GM12878 (cell line): ENCODE results near the gene CAMK2G. TPM values are rescaled to one million over a fixed set of nuclear protein-coding genes. Genes with fewer than 3 reads are reported as not detected.

Experiments
- ATAC-seq: fragments of 200-7000 bp; cut with Tn5 transposase; 3 replicates; pipeline ENCODE4 v1.9.1; 2020; ENCODE audit warnings: mild to moderate bottlenecking, moderate library complexity
- BruUV-seq: library from RNA; stranded (reverse); fragments of 400-500 nt; replicated peaks from 2 replicates; lab custom pipeline; 2021; lab: Mats Ljungman, UMichigan
- CTCF ChIA-PET: fragments of 300-600 bp; sonication (Branson Sonifier 250); formaldehyde crosslinking; extraction: SDS; loops from one replicate; lab custom pipeline; 2021; ENCODE audit warnings: inconsistent platforms; lab: Yijun Ruan, JAX
- POLR2A ChIA-PET: fragments of 350-600 bp; formaldehyde crosslinking; extraction: SDS; loops from one replicate; lab custom pipeline; 2021; ENCODE audit warnings: inconsistent platforms; lab: Charles Lee
- RAD21 ChIA-PET: fragments of 300-600 bp; sonication (Branson Sonifier 250); formaldehyde crosslinking; loops from one replicate; lab custom pipeline; 2023; ENCODE audit warnings: antibody characterized with exemption; ENCODE audit not compliant: unreplicated experiment; lab: Charles Lee
- SMC1A ChIA-PET: fragments of 300-600 bp; sonication (Branson Sonifier 250); formaldehyde crosslinking; loops from one replicate; lab custom pipeline; 2023; ENCODE audit not compliant: unreplicated experiment, uncharacterized antibody; lab: Charles Lee
- DNase-seq: peaks from one replicate; pipeline ENCODE4 v3.0.0-alpha.2; 2011; ENCODE audit warnings: low read depth, low spot score
- FAIRE-seq: peaks from 3 replicates; lab custom pipeline; 2011; peaks lifted over from hg19 to GRCh38; lab: Jason Lieb, UNC
- H2AFZ ChIP-seq: 2 replicates; pipeline ENCODE4 v1.6.0; 2011; ENCODE audit warnings: low read depth, low read length, control low read depth; ENCODE audit not compliant: control insufficient read depth
- H3K27ac ChIP-seq: 2 replicates; pipeline ENCODE4 v1.5.1; 2011; ENCODE audit warnings: control low read depth; ENCODE audit not compliant: control insufficient read depth, insufficient read depth
- H3K27me3 ChIP-seq, 2 experiments: replicated peaks in 1 of 2; 2 replicates each; pipeline versions ENCODE4 v1.6.0 to v1.6.1; 2011; ENCODE audit warnings: low read length in 1 of 2; ENCODE audit not compliant: control insufficient read depth in 2 of 2, insufficient read depth in 2 of 2
- H3K36me3 ChIP-seq, 2 experiments: 2 replicates each; pipeline ENCODE4 v1.5.1; 2011; ENCODE audit warnings: low read length in 1 of 2; ENCODE audit not compliant: control insufficient read depth in 2 of 2, insufficient read depth in 2 of 2
- H3K4me1 ChIP-seq: 2 replicates; pipeline ENCODE4 v1.6.1; 2011; ENCODE audit warnings: mild to moderate bottlenecking, low read length, moderate library complexity, mixed read lengths; ENCODE audit not compliant: control insufficient read depth, insufficient read depth
- H3K4me2 ChIP-seq: 2 replicates; pipeline ENCODE4 v1.6.0; 2011; ENCODE audit warnings: control low read depth; ENCODE audit not compliant: control insufficient read depth, insufficient read depth
- H3K4me3 ChIP-seq: fragments of 200-600 bp; sonication (generic); 2 replicates; pipeline ENCODE4 v1.5.1; 2016
- H3K79me2 ChIP-seq: 2 replicates; pipeline ENCODE4 v1.6.0; 2011; ENCODE audit warnings: low read length; ENCODE audit not compliant: control insufficient read depth, insufficient read depth
- H3K9ac ChIP-seq: 2 replicates; pipeline ENCODE4 v1.8.0; 2011; ENCODE audit warnings: low read length, control low read depth, mixed read lengths; ENCODE audit not compliant: control insufficient read depth, insufficient read depth
- H3K9me3 ChIP-seq: replicated peaks from 3 replicates; pipeline ENCODE4 v1.5.1; 2011; ENCODE audit warnings: mild to moderate bottlenecking, low read length; ENCODE audit not compliant: control insufficient read depth, insufficient read depth
- H4K20me1 ChIP-seq: 2 replicates; pipeline ENCODE4 v1.6.0; 2011; ENCODE audit not compliant: control insufficient read depth, insufficient read depth
- E2F8 ChIP-seq: fragments of 450-650 bp; IDR thresholded peaks from 2 replicates; pipeline ENCODE4 v1.6.1; 2018; ENCODE audit warnings: mild to moderate bottlenecking, low read depth, moderate library complexity; ENCODE audit not compliant: partially characterized antibody
- FOXK2 ChIP-seq: fragments of 450-650 bp; IDR thresholded peaks from 2 replicates; pipeline ENCODE4 v1.6.1; 2017; ENCODE audit warnings: mild to moderate bottlenecking, moderate library complexity
- HDAC2 ChIP-seq: fragments of 200-600 bp; sonication (generic); IDR thresholded peaks from 2 replicates; pipeline ENCODE4 v1.6.1; 2017
- IKZF1 ChIP-seq: fragments of 450-650 bp; conservative IDR thresholded peaks from 2 replicates; pipeline ENCODE4 v1.6.1; 2017; ENCODE audit warnings: antibody characterized with exemption, mild to moderate bottlenecking
- IKZF2 ChIP-seq, 2 experiments: fragments of 450-650 bp; IDR thresholded peaks; 2 replicates each; pipeline ENCODE4 v1.6.1; 2017; ENCODE audit warnings: mild to moderate bottlenecking in 2 of 2, moderate library complexity in 2 of 2
- KLF5 ChIP-seq: fragments of 450-650 bp; IDR thresholded peaks from 2 replicates; pipeline ENCODE4 v1.6.1; 2014; ENCODE audit warnings: mild to moderate bottlenecking; ENCODE audit not compliant: partially characterized antibody
- MTA3 ChIP-seq: IDR thresholded peaks from 2 replicates; pipeline ENCODE4 v1.6.1; 2012; ENCODE audit warnings: low read length, inconsistent platforms, borderline replicate concordance
- MYB ChIP-seq: fragments of 150-350 bp; IDR thresholded peaks from 2 replicates; pipeline ENCODE4 v1.6.1; 2014; ENCODE audit warnings: mild to moderate bottlenecking, low read depth, low read length, borderline replicate concordance
- MYC ChIP-seq: IDR thresholded peaks from 2 replicates; pipeline ENCODE4 v1.6.1; 2011; ENCODE audit warnings: mild to moderate bottlenecking, low read length, moderate library complexity, inconsistent platforms; ENCODE audit not compliant: insufficient read depth, insufficient replicate concordance, insufficient read length, severe bottlenecking
- NBN ChIP-seq: fragments of 450-650 bp; IDR thresholded peaks from 2 replicates; pipeline ENCODE4 v1.6.1; 2016
- RELA ChIP-seq: fragments of 450-650 bp; IDR thresholded peaks from 2 replicates; pipeline ENCODE4 v1.8.0; 2014; ENCODE audit warnings: borderline replicate concordance; ENCODE audit not compliant: partially characterized antibody
- REST ChIP-seq: IDR thresholded peaks from 2 replicates; pipeline ENCODE4 v1.6.1; 2012; ENCODE audit warnings: mild to moderate bottlenecking, low read depth, low read length
- SKIL ChIP-seq: fragments of 450-650 bp; IDR thresholded peaks from 2 replicates; pipeline ENCODE4 v1.6.1; 2017; ENCODE audit warnings: mild to moderate bottlenecking, low read depth, inconsistent platforms; ENCODE audit not compliant: poor library complexity, severe bottlenecking
- SRF ChIP-seq, 2 experiments: IDR thresholded peaks; 2 replicates each; pipeline ENCODE4 v1.6.1; 2011; ENCODE audit warnings: low read depth in 2 of 2, low read length in 2 of 2, mild to moderate bottlenecking in 1 of 2, moderate library complexity in 1 of 2
- WGBS: methylation state at CpG from one replicate; pipeline ENCODE4 v1.1.6; 2016; ENCODE audit warnings: low lambda C conversion rate; ENCODE audit not compliant: insufficient replicate concordance, insufficient coverage; ENCODE audit errors: missing lambda C conversion rate; 5-methylcytosine and 5-hydroxymethylcytosine counted together
- in situ Hi-C: fragments of 300-500 bp; cut with MboI; formaldehyde crosslinking; loops from 9 replicates; pipeline ENCODE4 v1.14.3; 2018; ENCODE audit warnings: mixed read lengths
- intact Hi-C: fragments of 100-400 bp; cut with micrococcal nuclease; formaldehyde crosslinking; loops from one replicate; pipeline ENCODE4 v1.14.2; 2022; ENCODE audit not compliant: unreplicated experiment
- polyA plus RNA-seq, 11 experiments: library from polyadenylated mRNA; depleted of rRNA in 4 of 11; unstranded in 6 of 11; stranded (reverse) in 5 of 11; fragments of >200 nt; fragmentation: Nextera tagmentation in 4 of 11; fragmentation: Illumina TruSeq in 1 of 11; extraction: Ambion mirVana in 4 of 11; extraction: Trizol in 1 of 11; gene quantifications; 1 replicate in 1 of 11; 2 replicates in 10 of 11; pipeline versions ENCODE4 v1.2.1 to v1.2.3, GENCODE V29; 2011 to 2016; ENCODE audit warnings: inconsistent platforms in 2 of 11, missing spikeins in 2 of 11, low read depth in 1 of 11
- total RNA-seq, 4 experiments: library from RNA; depleted of rRNA in 3 of 4; stranded (reverse); fragments of >200 nt in 3 of 4; fragmentation: Illumina TruSeq in 1 of 4; extraction: Trizol in 1 of 4; gene quantifications; 2 replicates each; pipeline versions ENCODE4 v1.2.1 to v1.2.3, GENCODE V29; 2013 to 2021

Gene CAMK2G
- total and polyA plus RNA-seq, 10 of the 15 experiments (the other 5 are each of a cell fraction or from before 2014, with no cell fraction given): 5.5 to 24.3 (median 16.9) TPM

- 91% methylated on average over 5 of the region's 5 CpGs for WGBS
- Histone ChIP-seq H3K4me1 (peaks cover 48% of the 10 kb centered on the region), H3K4me2 (no peak overlapping the region), H4K20me1 (no peaks in the 10 kb centered on the region), H3K79me2 (peaks cover 3% of the 10 kb centered on the region), H3K36me3 (peaks cover 6 to 7% of the 10 kb centered on the region in 2 experiments), H3K4me3 (no peak overlapping the region), H2AFZ (no peak overlapping the region), H3K27ac (no peak overlapping the region), H3K27me3 (no peaks in the 10 kb centered on the region), H3K9ac (no peak overlapping the region), H3K9me3 (no peaks in the 10 kb centered on the region)
- TF ChIP-seq MYC: no peak
- TF ChIP-seq HDAC2: no peak
- TF ChIP-seq REST: no peak
- no peak for TF ChIP-seq MYB
- TF ChIP-seq IKZF1: no peak
- no peak for TF ChIP-seq KLF5
- TF ChIP-seq SKIL: no peak
- TF ChIP-seq MTA3: no peak
- TF ChIP-seq SRF (IDR thresholded peaks at IDR 0.05; ENCODE audit: low read depth in 2 of 2, low read length in 2 of 2): no peak
- TF ChIP-seq E2F8: no peak
- no peak for TF ChIP-seq FOXK2
- no peak for TF ChIP-seq NBN
- TF ChIP-seq IKZF2 (IDR thresholded peaks at IDR 0.05): no peak
- no peak for TF ChIP-seq RELA
- DNase-seq (no peak), FAIRE-seq (no peak), ATAC-seq (no peak)
- intact Hi-C loops (no loop called here), in situ Hi-C loops (no loop called here)
- ChIA-PET SMC1A (interaction anchor here (0.9 to 7.6 kb wide), 5 partner anchors 10 to 15 kb away, joined by 3 to 58 read pairs (median 10); no protein-coding TSS in a partner anchor), CTCF (interaction anchor here (0.8 to 6.3 kb wide), 7 partner anchors 11 to 217 kb away, joined by 3 to 58 read pairs (median 5); no protein-coding TSS in a partner anchor), RAD21 (interaction anchor here (0.7 to 12.8 kb wide), 2 partner anchors 11 to 14 kb away, joined by 4 to 149 read pairs; partner anchors contain the start of gene CAMK2G), POLR2A (interaction anchor here (0.7 to 3.3 kb wide), 2 partner anchors 14 to 16 kb away, joined by 4 to 17 read pairs; no protein-coding TSS in a partner anchor)
- BruUV-seq: no TSS peak
Measured at GRCh38 chr10:73863039-73863817, 11.1 kb downstream of the CAMK2G start.
